MM.1S (cell line): ENCODE results near the gene RYR2.

Source experiments
- DNase-seq: peaks from one replicate; pipeline ENCODE4 v3.0.0-alpha.2; 2015
- H2AFZ ChIP-seq: fragments of 300-600 bp; sonication (generic); 2 replicates; pipeline ENCODE4 v1.6.0; 2016; ENCODE audit warnings: antibody characterized with exemption, low read length
- H3F3A ChIP-seq: fragments of 300-600 bp; sonication (generic); 2 replicates; pipeline ENCODE4 v1.6.1; 2016; ENCODE audit warnings: mild to moderate bottlenecking, antibody characterized with exemption, low read length, moderate library complexity, mixed read lengths; ENCODE audit not compliant: insufficient read depth
- H3K27ac ChIP-seq: fragments of 300-600 bp; sonication (generic); 2 replicates; pipeline ENCODE4 v1.5.1; 2016; ENCODE audit warnings: mild to moderate bottlenecking, low read length
- H3K27me3 ChIP-seq: fragments of 300-600 bp; sonication (generic); replicated peaks from 2 replicates; pipeline ENCODE4 v1.6.0; 2016; ENCODE audit warnings: low read length; ENCODE audit not compliant: insufficient read depth
- H3K36me3 ChIP-seq: fragments of 300-600 bp; sonication (generic); replicated peaks from 2 replicates; pipeline ENCODE4 v1.6.1; 2016; ENCODE audit warnings: mild to moderate bottlenecking, low read length, mixed read lengths; ENCODE audit not compliant: insufficient read depth
- H3K4me1 ChIP-seq: fragments of 300-600 bp; sonication (generic); 2 replicates; pipeline ENCODE4 v1.6.1; 2016; ENCODE audit warnings: low read length, mixed read lengths
- H3K4me2 ChIP-seq: fragments of 300-600 bp; sonication (generic); 2 replicates; pipeline ENCODE4 v1.6.0; 2016; ENCODE audit warnings: low read depth, low read length
- H3K4me3 ChIP-seq: fragments of 300-600 bp; sonication (generic); 2 replicates; pipeline ENCODE4 v1.5.1; 2016; ENCODE audit warnings: low read length, mixed read lengths
- H3K79me2 ChIP-seq: fragments of 300-600 bp; sonication (generic); 2 replicates; pipeline ENCODE4 v1.6.1; 2016; ENCODE audit warnings: mixed run types, low read length, mixed read lengths
- H3K9ac ChIP-seq: fragments of 300-600 bp; sonication (generic); 2 replicates; pipeline ENCODE4 v1.6.1; 2016; ENCODE audit warnings: low read length, mixed read lengths
- H3K9me2 ChIP-seq: fragments of 300-600 bp; sonication (generic); replicated peaks from 2 replicates; pipeline ENCODE4 v1.6.1; 2016; ENCODE audit warnings: mild to moderate bottlenecking, low read length, mixed read lengths; ENCODE audit not compliant: insufficient read depth
- H3K9me3 ChIP-seq: fragments of 300-600 bp; sonication (generic); replicated peaks from 2 replicates; pipeline ENCODE4 v1.6.1; 2016; ENCODE audit warnings: mild to moderate bottlenecking, low read length, mixed read lengths; ENCODE audit not compliant: insufficient read depth
- H4K20me1 ChIP-seq: fragments of 300-600 bp; sonication (generic); 2 replicates; pipeline ENCODE4 v1.6.1; 2016; ENCODE audit warnings: mild to moderate bottlenecking, low read length, moderate library complexity, mixed read lengths; ENCODE audit not compliant: insufficient read depth
- CTCF ChIP-seq: fragments of 300-600 bp; sonication (generic); IDR thresholded peaks from 2 replicates; pipeline ENCODE4 v1.5.1; 2016; ENCODE audit warnings: antibody characterized with exemption, low read length, mixed read lengths
- EZH2 ChIP-seq: fragments of 300-600 bp; sonication (generic); optimal IDR thresholded peaks from 2 replicates; pipeline ENCODE3; 2017; ENCODE audit warnings: low read depth, mild to moderate bottlenecking, antibody characterized with exemption, low read length, mixed read lengths
- EZH2phosphoT487 ChIP-seq: fragments of 300-600 bp; sonication (generic); IDR thresholded peaks from 2 replicates; pipeline ENCODE4 v1.6.1; 2018; ENCODE audit warnings: antibody characterized with exemption, low read length

Gene RYR2

GRCh38 chr1:237170149-237170548 lies 128.2 kb downstream of the RYR2 start:
- H3K4me1 ChIP-seq, result no peaks in the 10 kb centered on the region
- no peaks in the 10 kb centered on the region for H3K9me3 ChIP-seq
- no peak overlapping the region for H3K9ac ChIP-seq
- H3K4me3 ChIP-seq, result no peak overlapping the region
- no peak overlapping the region for H3K27ac ChIP-seq
- no peak overlapping the region for H2AFZ ChIP-seq
- H3K9me2 ChIP-seq, result no peaks in the 10 kb centered on the region
- no peaks in the 10 kb centered on the region for H3K79me2 ChIP-seq
- H3K27me3 ChIP-seq, result no peaks in the 10 kb centered on the region
- no peak for DNase-seq
- H3K4me2 ChIP-seq, result no peak overlapping the region
- no peak for TF ChIP-seq EZH2phosphoT487
- TF ChIP-seq CTCF, result no peak
- TF ChIP-seq EZH2, result no peak
- H4K20me1 ChIP-seq, result no peaks in the 10 kb centered on the region
- H3K36me3 ChIP-seq, result no peaks in the 10 kb centered on the region
- H3F3A ChIP-seq, result no peaks in the 10 kb centered on the region

DNA sequence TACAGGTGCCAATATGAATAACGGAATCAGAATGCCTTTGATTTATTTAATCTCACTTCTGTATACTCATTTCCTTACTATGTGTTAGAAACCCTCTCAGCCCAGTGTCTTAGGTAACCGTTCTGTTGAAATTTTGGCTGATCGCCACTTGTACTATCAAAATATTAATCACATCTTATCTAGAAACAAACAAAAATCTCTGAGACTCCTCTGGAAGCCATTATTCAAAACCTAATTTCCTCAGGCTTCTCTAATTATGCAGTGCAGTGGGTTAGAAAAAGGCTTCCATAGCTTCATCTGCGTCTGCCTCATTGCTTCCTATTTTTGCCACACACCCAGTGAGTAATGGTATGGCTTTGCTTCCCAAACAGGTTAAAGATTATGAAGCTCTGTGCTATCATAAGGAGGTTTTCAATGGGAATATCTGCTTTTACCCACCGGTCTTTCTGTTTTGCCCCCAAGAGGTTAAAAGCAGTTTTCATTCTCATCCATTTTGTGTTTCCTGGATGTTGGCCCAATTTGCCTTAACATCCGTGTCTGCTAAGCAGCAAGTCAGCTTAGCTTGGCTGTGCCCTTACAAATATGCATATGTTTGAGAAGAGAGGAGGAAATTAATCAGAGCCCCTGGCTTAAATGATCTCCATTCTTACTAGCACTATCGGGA lies 129.6 kb downstream of the RYR2 start:
- no peak for TF ChIP-seq CTCF
- no peak for TF ChIP-seq EZH2phosphoT487
- no peak for TF ChIP-seq EZH2
- Histone ChIP-seq H4K20me1 (no peaks in the 10 kb centered on the region), H3K9ac (no peak overlapping the region), H3K4me2 (no peak overlapping the region), H3F3A (no peaks in the 10 kb centered on the region), H3K9me3 (no peaks in the 10 kb centered on the region), H3K9me2 (no peaks in the 10 kb centered on the region), H3K4me1 (no peaks in the 10 kb centered on the region), H2AFZ (no peak overlapping the region), H3K79me2 (no peaks in the 10 kb centered on the region), H3K27me3 (no peaks in the 10 kb centered on the region), H3K36me3 (no peaks in the 10 kb centered on the region), H3K27ac (no peak overlapping the region), H3K4me3 (no peak overlapping the region)
- DNase-seq, result no peak

DNA sequence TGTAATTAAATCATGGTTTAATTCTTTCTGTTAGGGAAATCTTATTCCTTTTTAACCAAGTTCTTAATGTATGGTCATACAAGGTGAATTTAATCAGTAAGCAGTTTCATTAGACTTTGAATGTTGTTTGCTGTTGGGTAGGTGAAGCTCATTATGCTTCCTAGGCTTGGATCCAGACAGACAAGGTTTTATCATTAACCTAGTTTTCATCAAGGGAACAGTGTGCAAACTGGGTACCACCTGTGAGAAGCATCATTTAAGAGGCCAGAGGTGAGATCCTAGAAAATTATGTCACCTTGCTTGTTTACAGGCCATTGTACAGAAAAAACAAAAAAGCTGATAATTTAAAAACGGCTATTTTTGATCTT lies 130.1 kb downstream of the RYR2 start:
- H3K9me3 ChIP-seq, result no peaks in the 10 kb centered on the region
- no peaks in the 10 kb centered on the region for H4K20me1 ChIP-seq
- DNase-seq, result no peak
- TF ChIP-seq EZH2phosphoT487, result no peak
- TF ChIP-seq EZH2, result no peak
- no peak for TF ChIP-seq CTCF
- no peaks in the 10 kb centered on the region for H3K9me2 ChIP-seq
- H3K4me1 ChIP-seq, result no peaks in the 10 kb centered on the region
- H3K4me3 ChIP-seq, result no peak overlapping the region
- no peaks in the 10 kb centered on the region for H3F3A ChIP-seq
- no peak overlapping the region for H3K27ac ChIP-seq
- no peaks in the 10 kb centered on the region for H3K27me3 ChIP-seq
- H3K79me2 ChIP-seq, result no peaks in the 10 kb centered on the region
- no peak overlapping the region for H3K9ac ChIP-seq
- H2AFZ ChIP-seq, result no peak overlapping the region
- no peak overlapping the region for H3K4me2 ChIP-seq
- H3K36me3 ChIP-seq, result no peaks in the 10 kb centered on the region
